SIG-M5 treated with dmso at 0.1 percent for 504 hours (cell line): ENCODE data around the gene HSP90B1.

Experiments used
- DNase-seq: peaks from one replicate; lab custom pipeline; 2025; ENCODE audit not compliant: unreplicated experiment; lab: John Stamatoyannopoulos, UW

The HSP90B1 gene

DNA sequence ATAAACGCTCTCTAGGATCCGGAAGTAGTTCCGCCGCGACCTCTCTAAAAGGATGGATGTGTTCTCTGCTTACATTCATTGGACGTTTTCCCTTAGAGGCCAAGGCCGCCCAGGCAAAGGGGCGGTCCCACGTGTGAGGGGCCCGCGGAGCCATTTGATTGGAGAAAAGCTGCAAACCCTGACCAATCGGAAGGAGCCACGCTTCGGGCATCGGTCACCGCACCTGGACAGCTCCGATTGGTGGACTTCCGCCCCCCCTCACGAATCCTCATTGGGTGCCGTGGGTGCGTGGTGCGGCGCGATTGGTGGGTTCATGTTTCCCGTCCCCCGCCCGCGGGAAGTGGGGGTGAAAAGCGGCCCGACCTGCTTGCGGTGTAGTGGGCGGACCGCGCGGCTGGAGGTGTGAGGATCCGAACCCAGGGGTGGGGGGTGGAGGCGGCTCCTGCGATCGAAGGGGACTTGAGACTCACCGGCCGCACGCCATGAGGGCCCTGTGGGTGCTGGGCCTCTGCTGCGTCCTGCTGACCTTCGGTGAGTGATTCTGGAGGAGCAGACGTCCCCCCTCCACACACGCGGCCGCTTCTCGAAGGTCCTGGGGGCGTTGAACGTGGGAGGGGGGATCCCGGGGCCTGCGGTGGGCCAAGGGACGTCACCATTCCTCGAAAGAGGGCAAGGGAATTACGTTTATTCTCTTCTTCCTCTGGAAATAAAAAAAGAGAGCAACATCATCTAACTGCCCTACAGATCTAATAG is at the start of gene HSP90B1:
HSP90B1 (plus strand) TSS at position 377 of the 753 bp plus-strand sequence; CDS start at position 483, 106 bp downstream.
- DNase-seq: peak; percentile 100

DNA sequence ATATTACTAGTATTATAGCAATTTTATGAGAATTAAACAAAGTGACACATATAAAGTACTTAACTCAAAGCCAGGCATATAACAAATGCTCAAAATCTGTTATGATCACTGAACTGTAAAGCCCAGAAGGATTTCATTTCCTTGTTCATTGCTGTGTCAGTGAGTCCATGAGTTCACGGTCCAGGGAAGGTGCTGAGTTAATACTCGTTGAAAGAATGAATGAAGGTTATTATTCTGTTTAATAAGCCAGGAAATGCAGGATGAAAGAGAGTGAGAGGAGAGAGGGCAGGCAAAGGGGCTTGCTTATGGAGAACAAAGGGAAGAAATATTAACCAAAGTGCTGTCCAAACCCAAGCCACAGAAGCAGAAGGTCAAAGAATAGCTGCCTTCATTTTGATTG is 48.9 kb upstream of the HSP90B1 start:
- no peak for DNase-seq

DNA sequence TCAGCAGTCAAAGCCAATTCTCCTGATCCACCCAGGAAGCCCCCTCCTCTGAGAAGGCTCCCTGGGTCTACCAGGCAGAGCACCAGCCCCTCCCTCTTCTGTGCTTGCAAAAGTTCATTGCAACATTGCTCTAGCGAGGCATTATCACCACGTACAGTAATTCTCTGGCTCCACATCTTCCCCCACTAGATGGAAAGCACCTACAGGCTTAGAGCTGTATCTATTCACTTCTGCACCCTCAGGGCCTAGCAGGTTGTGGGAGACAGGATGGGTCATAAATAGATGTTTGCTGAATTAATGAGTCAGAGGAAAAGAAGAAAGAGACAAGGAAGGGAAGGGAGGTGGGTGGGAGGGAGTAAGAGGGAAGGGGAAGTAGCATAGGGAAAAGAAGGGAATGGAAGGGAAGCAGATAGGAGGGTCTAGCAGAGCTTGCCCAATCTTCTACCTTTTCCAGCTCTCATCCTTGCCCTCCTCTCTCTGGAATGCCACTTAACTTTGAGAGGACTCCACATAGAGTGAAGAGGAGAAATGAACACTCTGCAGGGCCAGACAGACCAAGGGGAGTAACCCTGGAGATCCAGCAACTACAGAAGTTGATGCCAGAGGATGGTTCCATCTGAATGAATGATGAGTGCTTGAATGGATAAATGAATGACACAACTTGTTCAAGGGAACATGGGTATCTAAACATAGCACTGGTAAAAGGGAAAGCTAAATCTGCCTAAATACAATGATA is 47.2 kb upstream of the HSP90B1 start:
- DNase-seq: no peak

DNA sequence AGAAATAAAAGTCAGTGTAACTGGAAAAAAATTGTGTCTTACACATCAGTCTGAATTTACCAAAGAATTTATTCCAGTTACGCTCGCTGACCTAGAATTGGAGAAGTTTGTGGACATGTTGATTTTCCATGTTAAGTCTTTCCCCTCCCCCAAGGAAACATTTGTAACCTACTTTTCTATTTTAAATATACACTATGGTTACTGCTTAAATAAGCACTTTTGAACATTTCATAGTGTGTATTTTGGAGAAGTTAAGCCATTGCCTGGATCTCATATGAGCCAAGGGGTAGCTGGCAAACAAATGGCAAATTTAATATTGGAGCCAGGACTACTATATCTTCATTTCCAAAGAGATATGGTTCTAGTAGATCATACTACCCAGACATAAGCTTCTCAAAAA is 46.3 kb upstream of the HSP90B1 start:
- no peak for DNase-seq

DNA sequence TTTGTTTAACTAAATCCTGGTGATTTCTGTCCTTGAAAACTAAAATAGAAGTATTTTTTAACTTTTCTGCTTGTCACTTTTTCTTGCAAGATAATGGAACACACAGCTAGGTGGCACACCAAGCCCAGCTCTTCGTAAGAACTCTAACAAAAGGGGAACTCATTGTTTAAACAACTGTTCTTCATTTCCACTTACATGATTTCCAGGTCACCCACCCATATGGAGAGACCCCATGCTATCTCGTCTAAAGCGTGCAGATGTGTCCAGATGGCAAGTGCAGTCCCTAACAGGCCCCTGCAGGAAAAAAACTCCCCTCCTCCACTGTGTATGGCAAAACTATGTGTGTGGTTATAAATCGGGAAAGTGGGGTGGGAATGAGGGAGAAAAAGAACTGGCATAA is 45.9 kb upstream of the HSP90B1 start:
- DNase-seq: peak; percentile 68

DNA sequence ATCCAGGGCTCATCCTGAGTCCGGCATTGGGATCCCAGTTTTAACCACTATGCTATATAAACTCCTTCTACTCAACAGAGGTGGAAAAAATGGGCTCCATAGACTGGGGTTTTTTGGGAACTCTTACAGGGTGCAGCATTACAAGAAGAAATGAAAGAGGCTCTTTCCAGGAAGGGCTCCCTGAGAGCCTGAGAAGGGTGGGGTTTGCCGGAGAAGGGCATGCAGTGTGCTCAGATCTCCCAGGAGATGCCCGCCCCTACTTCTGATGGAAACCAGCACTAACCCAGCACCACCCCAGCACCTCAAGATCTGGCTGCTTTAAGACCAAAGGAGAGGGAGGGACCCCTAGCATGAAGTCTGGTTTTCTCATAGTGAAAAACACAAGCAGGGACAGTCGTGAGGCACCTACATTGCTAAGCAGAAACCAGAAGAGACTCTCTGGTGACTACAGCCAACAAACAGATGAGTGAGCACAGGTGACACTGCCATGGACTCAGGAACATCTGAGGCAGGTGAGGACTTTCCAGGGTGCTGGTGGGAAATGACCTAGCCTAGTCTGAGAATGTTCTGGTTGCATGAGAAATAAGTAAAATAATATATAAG is 43.9 kb upstream of the HSP90B1 start:
- DNase-seq: no peak

DNA sequence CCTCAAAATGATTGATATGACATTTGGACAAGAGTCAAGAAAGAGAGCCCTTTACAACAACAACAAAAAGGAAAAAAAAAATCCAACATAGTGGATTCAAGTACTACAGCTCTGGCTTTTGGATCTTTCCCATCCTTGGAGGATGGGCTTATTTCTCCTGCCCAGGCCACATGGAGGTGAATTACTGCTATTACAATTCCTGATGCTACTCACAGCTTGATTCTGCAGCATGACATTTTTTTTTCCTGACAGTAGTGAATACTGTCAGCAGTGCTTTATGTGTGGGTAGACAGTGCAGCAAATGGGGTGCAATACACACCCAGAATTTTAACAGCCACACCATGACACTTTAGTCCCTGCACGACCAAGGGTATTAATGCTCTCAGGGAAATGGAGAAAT is 42.5 kb upstream of the HSP90B1 start:
- no peak for DNase-seq

DNA sequence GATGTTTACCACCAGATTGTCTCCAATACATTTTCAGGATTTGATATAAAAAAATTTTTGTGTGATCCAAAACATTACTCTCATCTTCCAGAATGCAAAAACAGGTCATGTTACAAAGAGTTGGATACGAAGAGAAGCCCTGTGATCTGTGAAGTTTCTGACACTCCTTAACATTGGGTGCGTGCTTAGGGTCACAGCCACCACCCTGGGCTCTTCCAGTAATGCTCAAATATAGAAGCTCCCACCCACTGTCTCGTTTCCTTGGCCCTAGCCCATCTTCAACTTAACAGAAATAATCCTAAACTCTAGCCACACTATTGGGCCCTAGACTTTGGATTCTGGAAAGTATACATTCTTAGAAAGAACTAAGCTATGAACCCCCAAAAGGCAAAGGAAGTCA is 32.9 kb upstream of the HSP90B1 start:
- DNase-seq: no peak

DNA sequence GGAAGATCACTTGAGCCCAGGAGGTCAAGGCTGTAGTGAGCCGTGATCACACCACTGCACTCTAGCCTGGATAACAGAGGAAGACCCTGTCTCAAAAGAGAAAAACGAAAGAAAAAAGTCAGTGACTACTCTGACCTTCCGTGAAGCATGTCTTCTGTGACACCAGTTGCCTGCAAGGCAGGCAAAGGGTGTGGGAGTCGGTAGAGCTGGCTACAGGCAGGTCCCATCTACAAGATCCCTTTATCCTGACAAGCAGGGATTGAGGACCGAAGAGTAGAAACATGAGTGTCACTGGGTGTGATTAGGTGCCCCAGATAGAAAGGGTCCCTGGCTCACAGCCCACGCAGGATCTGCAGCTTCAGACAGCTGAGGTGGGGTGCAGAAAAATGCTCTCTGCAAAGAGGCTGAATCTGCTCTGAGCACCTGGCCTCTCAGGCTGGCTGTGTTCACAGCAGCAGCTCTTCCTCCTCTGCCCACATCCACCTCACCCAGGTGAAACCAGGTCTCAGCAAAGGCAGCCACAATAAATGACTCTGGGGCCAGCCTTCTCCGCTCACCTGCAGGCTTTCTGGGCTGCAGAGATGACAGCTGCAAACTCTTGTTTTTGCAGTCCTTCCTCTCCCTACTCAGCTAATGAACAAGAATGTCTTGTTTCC is 28.6 kb upstream of the HSP90B1 start:
- no peak for DNase-seq

DNA sequence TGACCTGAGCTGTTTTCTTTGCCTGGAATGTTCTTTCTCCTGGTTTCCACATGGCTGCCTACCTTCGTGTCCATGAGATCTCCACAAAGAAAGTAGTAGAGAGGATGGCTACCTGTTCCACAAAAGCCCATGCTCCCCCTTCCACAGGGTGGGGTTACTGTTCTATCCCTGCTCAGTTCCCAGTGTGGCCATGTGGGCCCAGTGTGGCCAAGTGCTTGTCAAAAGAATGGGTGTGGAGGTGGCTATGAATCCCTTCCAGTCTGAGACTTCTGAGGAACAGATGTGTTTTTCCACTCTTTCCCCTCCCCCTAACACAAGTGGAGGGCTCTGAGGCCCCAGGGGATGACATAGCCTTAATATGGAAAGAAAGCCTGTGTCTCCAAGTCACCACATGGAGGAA is 26.2 kb upstream of the HSP90B1 start:
- DNase-seq: no peak

DNA sequence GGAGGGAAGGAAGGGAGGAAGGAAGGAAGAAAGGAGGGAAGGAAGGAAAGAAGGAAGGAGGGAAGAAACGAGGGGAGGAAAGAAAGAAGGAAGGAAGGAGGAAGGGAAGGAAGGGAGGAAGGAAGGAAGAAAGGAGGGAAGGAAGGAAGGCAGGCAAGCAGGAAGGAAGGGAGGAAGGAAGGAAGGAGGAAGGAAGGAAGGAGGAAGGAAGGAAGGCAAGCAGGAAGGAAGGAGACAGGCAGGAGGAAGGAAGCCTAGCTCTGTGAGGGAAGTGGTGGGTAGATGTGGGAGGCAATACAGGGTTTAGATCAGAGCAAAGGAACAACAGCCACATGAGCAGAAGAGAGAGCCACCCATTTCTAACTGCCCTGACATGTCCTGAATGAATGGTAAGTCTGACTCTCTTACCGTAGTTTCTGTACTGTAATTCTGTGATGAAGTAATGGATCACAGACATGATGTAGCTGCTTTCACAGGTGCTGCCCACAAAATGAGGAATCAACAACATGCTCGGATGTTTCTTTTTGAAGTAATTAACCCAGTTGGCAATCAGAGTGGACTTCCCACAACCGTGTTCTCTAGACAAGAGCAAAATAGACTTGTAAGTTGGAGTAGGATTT is 24.4 kb upstream of the HSP90B1 start:
- DNase-seq: no peak

DNA sequence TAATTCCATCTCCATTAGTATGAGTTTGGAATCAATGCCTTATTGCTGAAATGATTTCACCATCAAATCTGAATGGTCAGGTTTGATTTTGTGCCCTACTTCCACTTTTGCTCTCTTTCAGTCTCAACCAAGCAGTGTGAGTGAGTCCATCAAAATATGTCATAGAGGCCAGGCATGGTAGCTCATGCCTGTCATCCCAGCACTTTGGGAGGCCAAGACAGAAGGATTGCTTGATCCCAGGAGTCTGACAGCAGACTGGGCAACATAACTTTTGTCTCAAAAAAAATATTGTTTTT is 22.0 kb upstream of the HSP90B1 start:
- no peak for DNase-seq

DNA sequence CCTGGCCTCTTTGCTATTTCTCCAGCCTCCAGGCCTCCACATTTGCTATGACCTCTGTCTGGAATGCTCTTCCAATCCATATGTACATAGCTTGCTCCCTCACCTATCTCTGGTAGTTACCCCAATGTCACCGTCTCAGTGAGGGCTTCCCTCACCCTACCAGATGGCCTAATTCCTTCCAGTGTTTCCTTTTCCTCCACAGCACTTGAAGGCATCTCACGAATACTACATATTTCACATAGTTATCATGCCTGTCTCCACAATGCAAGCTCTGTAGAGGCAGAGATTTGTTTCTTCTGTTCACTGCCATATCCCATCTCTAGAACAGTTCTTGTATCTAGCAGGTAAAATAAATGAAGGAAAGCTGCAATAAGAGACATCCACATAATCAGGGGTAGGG is 21.3 kb upstream of the HSP90B1 start:
- DNase-seq: no peak

DNA sequence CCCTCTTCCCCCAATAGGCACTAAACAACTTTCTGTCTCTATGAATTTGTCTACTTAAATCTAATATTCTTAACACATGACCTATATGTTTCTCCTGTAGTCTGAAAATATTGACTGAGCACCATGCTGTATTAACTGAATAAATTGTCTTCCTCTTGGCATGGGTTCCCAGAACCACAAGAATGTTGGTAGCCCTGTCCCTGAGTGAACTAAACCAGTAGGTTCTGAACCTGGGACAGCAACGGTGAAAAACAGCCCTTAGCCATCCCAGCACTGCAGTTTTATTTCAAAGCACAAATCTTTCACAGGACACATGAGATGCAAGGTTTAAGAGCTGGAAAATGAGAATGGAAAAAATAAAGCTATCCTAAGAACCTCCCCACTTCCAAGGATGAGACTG is 20.4 kb upstream of the HSP90B1 start:
- DNase-seq: no peak

DNA sequence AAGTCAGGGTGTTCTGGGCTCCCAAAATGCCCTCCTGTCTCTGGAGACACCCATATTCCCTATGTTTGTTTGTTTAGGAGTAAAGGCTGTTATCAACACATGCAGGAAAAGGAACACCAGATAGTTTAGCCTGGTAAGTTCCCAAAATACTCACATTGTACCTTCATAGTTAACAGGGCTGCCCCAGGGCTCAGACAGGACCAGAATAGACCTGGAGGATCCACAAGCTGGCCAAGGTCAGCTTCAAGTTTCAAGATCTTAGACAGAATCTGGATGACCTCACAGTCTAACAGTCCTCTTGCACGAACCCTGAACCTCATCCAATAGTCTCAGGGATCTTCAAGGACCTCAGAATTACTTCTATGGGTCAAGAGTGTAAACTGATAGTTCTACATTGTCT is 18.1 kb upstream of the HSP90B1 start:
- DNase-seq: no peak

DNA sequence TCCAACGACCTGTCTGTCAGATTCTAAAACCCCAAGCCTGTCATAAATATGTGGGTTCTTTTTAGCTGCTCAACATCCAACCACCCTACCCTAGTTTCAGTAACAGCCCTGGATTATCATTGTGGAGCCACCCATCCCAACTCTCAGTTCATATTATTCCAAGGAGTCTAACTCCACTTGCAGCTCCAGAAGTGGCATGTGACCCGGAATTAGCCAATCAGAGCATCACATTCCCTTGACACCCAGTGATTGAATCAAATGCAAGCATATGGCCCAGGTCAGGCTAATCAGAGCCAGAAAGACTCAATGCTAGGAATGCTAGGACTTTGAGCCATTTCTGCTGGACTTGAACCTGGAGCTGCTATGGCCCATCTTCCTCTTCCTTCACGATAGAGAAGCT is 17.1 kb upstream of the HSP90B1 start:
- no peak for DNase-seq

DNA sequence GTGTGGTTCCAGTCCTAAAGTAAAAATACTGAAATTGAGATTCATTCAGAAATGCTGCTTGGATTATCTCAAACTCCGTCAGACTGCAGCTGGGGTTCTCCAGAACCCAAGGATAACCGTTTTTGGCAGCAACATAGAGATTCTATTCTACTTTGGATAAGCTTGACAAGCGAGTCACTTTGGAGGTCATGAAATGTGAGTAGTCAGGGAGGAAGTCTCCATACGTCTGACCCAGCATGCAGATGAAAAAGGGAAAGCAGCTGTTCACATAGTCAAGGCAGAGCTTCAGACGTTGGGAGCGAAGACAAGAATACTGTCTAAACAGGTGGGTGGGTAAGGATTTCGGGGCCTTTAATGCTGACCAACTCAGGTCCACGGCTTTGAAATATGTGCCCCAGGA is 14.9 kb upstream of the HSP90B1 start:
- DNase-seq: no peak

DNA sequence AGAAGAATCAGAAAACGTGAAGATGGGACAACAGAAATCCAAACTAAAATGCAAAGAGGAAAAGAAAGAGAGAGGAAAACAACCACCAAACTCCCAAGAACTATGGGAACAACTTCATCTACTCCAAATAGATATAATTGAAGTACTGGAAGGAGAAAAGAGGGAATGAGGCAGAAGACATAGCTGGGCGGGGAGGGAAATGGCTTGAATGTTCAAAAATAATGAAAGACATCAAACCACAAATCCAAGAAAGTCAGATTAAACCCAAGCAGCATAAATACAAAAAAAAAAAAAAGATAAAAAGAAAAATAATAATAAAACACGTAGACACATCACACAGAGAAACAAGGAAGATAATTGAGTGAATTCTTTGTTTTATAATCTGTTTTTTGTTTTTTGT is 12.3 kb upstream of the HSP90B1 start:
- no peak for DNase-seq

DNA sequence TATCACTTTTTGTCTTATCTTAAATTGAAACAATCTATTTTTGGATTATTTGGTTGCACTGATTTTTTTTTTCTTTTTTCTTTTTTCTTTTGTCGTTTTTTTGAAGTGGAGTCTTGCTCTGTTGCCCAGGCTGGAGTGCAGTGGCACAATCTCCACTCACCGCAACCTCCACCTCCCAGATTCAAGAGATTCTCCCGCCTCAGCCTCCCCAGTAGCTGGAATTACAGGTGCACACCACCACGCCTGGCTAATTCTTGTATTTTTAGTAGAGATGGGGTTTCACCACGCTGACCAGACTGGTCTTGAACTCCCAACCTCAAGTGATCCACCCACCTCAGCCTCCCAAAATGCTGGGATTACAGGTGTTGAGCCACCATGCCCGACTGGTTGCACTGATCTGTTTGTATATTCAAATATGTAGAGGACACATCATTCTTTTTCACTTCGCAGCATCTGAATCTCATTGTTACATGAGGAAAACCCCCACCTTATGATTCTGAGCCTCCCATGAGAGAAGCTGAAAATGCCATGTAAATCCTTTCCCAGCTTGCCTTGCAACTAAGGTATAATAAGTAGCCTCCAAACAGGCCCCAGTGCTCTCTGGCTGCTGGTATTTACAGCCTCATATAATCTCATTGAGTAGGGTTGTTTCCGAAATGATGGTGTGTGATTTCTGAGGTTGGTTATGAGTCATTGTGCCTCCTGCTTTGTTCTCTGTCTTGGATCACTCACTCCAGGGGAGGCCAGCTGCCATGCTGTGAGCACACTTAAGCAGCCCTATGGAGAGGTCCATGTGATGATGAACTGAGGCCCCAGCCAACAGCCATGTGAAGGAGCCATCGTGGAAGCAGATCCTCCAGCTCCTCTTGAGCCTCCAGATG is 5.2 kb upstream of the HSP90B1 start:
- peak; percentile 21 for DNase-seq

DNA sequence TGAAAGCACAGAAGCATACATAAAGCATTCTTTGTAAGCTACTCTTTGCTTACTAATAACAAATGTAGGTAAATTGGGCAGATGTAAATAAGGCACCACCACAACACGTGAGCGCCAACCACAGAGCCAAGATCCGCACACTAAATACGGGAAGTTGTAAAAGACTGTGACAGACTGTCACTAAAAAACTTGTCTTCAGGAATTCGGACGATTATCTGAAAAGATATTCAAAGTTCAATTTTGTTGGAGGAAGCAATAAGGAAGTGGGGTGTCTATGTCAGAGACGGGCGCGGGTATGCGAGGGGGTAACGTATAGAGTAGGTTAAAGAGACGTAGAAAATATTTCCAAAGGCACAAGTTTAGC is 1.5 kb upstream of the HSP90B1 start:
- peak; percentile 78 for DNase-seq
